GM19099 (cell line): Measurements from ENCODE around the gene JAG2.

Source experiments
- POLR2A ChIP-seq: IDR thresholded peaks from 3 replicates; pipeline ENCODE4 v1.6.1; 2011; ENCODE audit warnings: low read depth; ENCODE audit not compliant: insufficient read length; ENCODE audit errors: extremely low read depth

The JAG2 gene

GRCh38 chr14:105119408-105120025 is 49.1 kb downstream of the JAG2 start:
- TF ChIP-seq POLR2A, result no peak

- TF ChIP-seq POLR2A, result no peak
These were observed 49.7 kb downstream of the JAG2 start for GRCh38 chr14:105118646-105119407.

- TF ChIP-seq POLR2A, result no peak
These were observed 50.7 kb downstream of the JAG2 start for GRCh38 chr14:105117710-105118385.

- TF ChIP-seq POLR2A, result no peak
These were observed 51.3 kb downstream of the JAG2 start for GRCh38 chr14:105117257-105117646.

GRCh38 chr14:105116451-105117256 is 51.9 kb downstream of the JAG2 start:
- TF ChIP-seq POLR2A, result no peak

GRCh38 chr14:105108516-105108864 is 60.1 kb downstream of the JAG2 start:
- no peak for TF ChIP-seq POLR2A

GRCh38 chr14:105107781-105108515 is 60.6 kb downstream of the JAG2 start:
- no peak for TF ChIP-seq POLR2A

- TF ChIP-seq POLR2A, result no peak
These were observed 61.2 kb downstream of the JAG2 start for GRCh38 chr14:105107351-105107750.

- TF ChIP-seq POLR2A, result no peak
These were observed 63.4 kb downstream of the JAG2 start for GRCh38 chr14:105105158-105105557.

GRCh38 chr14:105102893-105103292 is 65.7 kb downstream of the JAG2 start:
- no peak for TF ChIP-seq POLR2A

- no peak for TF ChIP-seq POLR2A
These were observed 66.2 kb downstream of the JAG2 start for GRCh38 chr14:105102361-105102870.

GRCh38 chr14:105100910-105101309 is 67.7 kb downstream of the JAG2 start:
- TF ChIP-seq POLR2A, result no peak

- TF ChIP-seq POLR2A, result no peak
These were observed 68.8 kb downstream of the JAG2 start for GRCh38 chr14:105099778-105100177.

- no peak for TF ChIP-seq POLR2A
These were observed 70.3 kb downstream of the JAG2 start for GRCh38 chr14:105098316-105098715.

GRCh38 chr14:105097794-105098127 is 70.8 kb downstream of the JAG2 start:
- no peak for TF ChIP-seq POLR2A

- no peak for TF ChIP-seq POLR2A
These were observed 72.2 kb downstream of the JAG2 start for GRCh38 chr14:105096206-105096875.
